Measurements from ENCODE around the gene KRTAP4-3.

GRCh38 chr17:41178341-41178740 lies 10.3 kb upstream of the KRTAP4-3 start:
- TF ChIP-seq CTCF (IDR thresholded peaks at IDR 0.05) (no peak), POLR2AphosphoS5 (IDR thresholded peaks at IDR 0.05) (no peak), POLR2A (IDR thresholded peaks at IDR 0.05) (no peak)
